HL-60 (cell line): ENCODE data around the gene LRRC8D.

Source experiments
- DNase-seq, 2 experiments: peaks; one replicate each; pipeline ENCODE4 v3.0.0-alpha.2; 2010 to 2020; ENCODE audit warnings: low read depth in 1 of 2, low spot score in 1 of 2
- H3K27ac ChIP-seq: fragments of 250-450 bp; sonication (Bioruptor Pico); replicated peaks from 2 replicates; pipeline ENCODE4 v1.5.1; 2020; ENCODE audit warnings: mild to moderate bottlenecking, moderate library complexity
- H3K27me3 ChIP-seq: fragments of 250-450 bp; sonication (Bioruptor Pico); 2 replicates; pipeline ENCODE4 v1.5.1; 2021; ENCODE audit warnings: mild to moderate bottlenecking, moderate library complexity; ENCODE audit not compliant: insufficient read depth, poor library complexity, severe bottlenecking
- H3K4me3 ChIP-seq: replicated peaks from 2 replicates; pipeline ENCODE4 v1.5.1; 2011; ENCODE audit warnings: mild to moderate bottlenecking, control low read depth, low read length; ENCODE audit not compliant: insufficient read depth
- CTCF ChIP-seq: IDR thresholded peaks from one replicate; pipeline ENCODE4 v1.5.1; 2011; ENCODE audit warnings: low read length, control low read depth, inconsistent platforms; ENCODE audit not compliant: insufficient read depth
- GABPA ChIP-seq: IDR thresholded peaks from 2 replicates; pipeline ENCODE4 v1.6.1; 2012; ENCODE audit warnings: low read depth
- POLR2AphosphoS5 ChIP-seq: IDR thresholded peaks from 2 replicates; pipeline ENCODE4 v1.6.1; 2012; ENCODE audit warnings: low read depth
- SPI1 ChIP-seq: IDR thresholded peaks from 2 replicates; pipeline ENCODE4 v1.6.1; 2012; ENCODE audit warnings: low read depth, mild to moderate bottlenecking, borderline replicate concordance
- TF ChIP-seq, protein P1 (sequence below): IDR thresholded peaks from 2 replicates; pipeline ENCODE4 v1.6.1; 2012; ENCODE audit warnings: low read depth; ENCODE audit not compliant: insufficient replicate concordance

LRRC8D gene

GRCh38 chr1:89913353-89914095 lies 92.7 kb downstream of the LRRC8D start:
- Histone ChIP-seq H3K4me3 (no peak overlapping the region), H3K27ac (no peak overlapping the region), H3K27me3 (no peaks in the 10 kb centered on the region)
- TF ChIP-seq POLR2AphosphoS5: no peak
- TF ChIP-seq GABPA: no peak
- TF ChIP-seq, protein P1, sequence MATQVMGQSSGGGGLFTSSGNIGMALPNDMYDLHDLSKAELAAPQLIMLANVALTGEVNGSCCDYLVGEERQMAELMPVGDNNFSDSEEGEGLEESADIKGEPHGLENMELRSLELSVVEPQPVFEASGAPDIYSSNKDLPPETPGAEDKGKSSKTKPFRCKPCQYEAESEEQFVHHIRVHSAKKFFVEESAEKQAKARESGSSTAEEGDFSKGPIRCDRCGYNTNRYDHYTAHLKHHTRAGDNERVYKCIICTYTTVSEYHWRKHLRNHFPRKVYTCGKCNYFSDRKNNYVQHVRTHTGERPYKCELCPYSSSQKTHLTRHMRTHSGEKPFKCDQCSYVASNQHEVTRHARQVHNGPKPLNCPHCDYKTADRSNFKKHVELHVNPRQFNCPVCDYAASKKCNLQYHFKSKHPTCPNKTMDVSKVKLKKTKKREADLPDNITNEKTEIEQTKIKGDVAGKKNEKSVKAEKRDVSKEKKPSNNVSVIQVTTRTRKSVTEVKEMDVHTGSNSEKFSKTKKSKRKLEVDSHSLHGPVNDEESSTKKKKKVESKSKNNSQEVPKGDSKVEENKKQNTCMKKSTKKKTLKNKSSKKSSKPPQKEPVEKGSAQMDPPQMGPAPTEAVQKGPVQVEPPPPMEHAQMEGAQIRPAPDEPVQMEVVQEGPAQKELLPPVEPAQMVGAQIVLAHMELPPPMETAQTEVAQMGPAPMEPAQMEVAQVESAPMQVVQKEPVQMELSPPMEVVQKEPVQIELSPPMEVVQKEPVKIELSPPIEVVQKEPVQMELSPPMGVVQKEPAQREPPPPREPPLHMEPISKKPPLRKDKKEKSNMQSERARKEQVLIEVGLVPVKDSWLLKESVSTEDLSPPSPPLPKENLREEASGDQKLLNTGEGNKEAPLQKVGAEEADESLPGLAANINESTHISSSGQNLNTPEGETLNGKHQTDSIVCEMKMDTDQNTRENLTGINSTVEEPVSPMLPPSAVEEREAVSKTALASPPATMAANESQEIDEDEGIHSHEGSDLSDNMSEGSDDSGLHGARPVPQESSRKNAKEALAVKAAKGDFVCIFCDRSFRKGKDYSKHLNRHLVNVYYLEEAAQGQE: no peak
- TF ChIP-seq CTCF: no peak
- TF ChIP-seq SPI1: no peak
- no peak for DNase-seq

- TF ChIP-seq GABPA (no peak), CTCF (no peak), SPI1 (no peak), POLR2AphosphoS5 (no peak)
- TF ChIP-seq, protein P1: no peak
- Histone ChIP-seq H3K27ac (no peak overlapping the region), H3K27me3 (no peaks in the 10 kb centered on the region), H3K4me3 (no peak overlapping the region)
- DNase-seq: no peak
Measured at GRCh38 chr1:89917353-89917752, 96.5 kb downstream of the LRRC8D start.

DNA sequence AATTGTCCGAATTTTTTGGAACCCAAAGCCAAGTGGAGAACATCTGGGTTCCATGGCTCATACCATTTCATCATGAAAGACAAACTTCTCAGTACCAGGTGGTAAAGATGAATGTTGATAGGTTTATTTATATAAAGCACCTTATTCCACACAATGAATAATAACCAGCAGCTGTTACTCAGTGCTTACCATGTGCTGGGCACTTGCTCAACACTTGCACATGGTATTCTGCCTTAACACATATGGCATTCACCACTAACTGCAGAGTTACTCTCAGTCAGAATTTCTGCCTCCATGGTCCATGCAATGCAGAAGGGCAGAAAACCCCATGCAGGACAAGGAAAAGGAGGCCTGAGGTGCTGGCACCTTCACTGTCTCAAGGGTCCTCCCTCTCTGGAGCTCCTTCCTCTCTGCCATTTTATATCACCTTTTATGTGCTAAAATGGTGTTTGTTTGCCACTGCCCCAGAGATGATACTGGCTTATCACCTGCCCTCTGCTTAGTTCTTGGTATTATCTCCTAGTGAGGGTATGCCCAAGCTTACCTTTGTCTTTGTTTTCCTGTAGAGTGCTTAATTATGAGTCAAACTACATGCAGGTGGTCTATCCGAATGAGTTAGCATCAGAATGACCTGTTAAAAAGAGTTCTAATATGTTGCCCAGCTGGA lies 97.4 kb downstream of the LRRC8D start:
- Histone ChIP-seq H3K27ac (no peak overlapping the region), H3K27me3 (no peaks in the 10 kb centered on the region)
- TF ChIP-seq CTCF (no peak), GABPA (no peak), SPI1 (no peak), POLR2AphosphoS5 (no peak)
- TF ChIP-seq, protein P1: no peak

More for the DNA sequence above, 97.4 kb downstream of the LRRC8D start:
- no peak overlapping the region for H3K4me3 ChIP-seq
- DNase-seq: no peak
